AG04450 (cell line): ENCODE data around the gene CUEDC1. TPM values are rescaled to one million over a fixed set of nuclear protein-coding genes. Genes with fewer than 3 reads are reported as not detected.

Source experiments
- CTCF ChIA-PET: fragments of 300-600, 350-600 bp; formaldehyde crosslinking; extraction: SDS; loops from one replicate; lab custom pipeline; 2022; ENCODE audit warnings: antibody characterized with exemption, inconsistent platforms; lab: Charles Lee
- POLR2A ChIA-PET: fragments of 350-600 bp; formaldehyde crosslinking; extraction: SDS; loops from one replicate; lab custom pipeline; 2021; ENCODE audit warnings: antibody characterized with exemption, inconsistent platforms; lab: Yijun Ruan, JAX
- DNase-seq: peaks from one replicate; pipeline ENCODE4 v3.0.0-alpha.2; 2011; ENCODE audit warnings: low read depth, low spot score
- H3K27ac ChIP-seq: one replicate; pipeline ENCODE4 v1.5.1; 2012; ENCODE audit warnings: low read depth, low read length, control low read depth
- H3K27me3 ChIP-seq: one replicate; pipeline ENCODE4 v1.6.0; 2012; ENCODE audit warnings: low read length; ENCODE audit not compliant: control insufficient read depth, insufficient read depth
- H3K4me3 ChIP-seq: 2 replicates; pipeline ENCODE4 v1.5.1; 2011; ENCODE audit warnings: mild to moderate bottlenecking, low read depth, low read length, control low read depth
- H3K9me3 ChIP-seq: 2 replicates; pipeline ENCODE4 v1.5.1; 2012; ENCODE audit warnings: low read length; ENCODE audit not compliant: control insufficient read depth, insufficient read depth
- polyA plus RNA-seq: library from polyadenylated mRNA; depleted of rRNA; stranded (reverse); fragments of >200 nt; gene quantifications from 2 replicates; pipeline ENCODE4 v1.2.3, GENCODE V29; 2011
- TF ChIP-seq, protein P1 (sequence below): IDR thresholded peaks from 2 replicates; pipeline ENCODE4 v1.5.1; 2011; ENCODE audit warnings: low read depth, low read length, control low read depth, inconsistent platforms

The CUEDC1 gene
- polyA plus RNA-seq, 1 experiment = 21.6 TPM

- Histone ChIP-seq H3K27ac (no peak overlapping the region), H3K9me3 (no peaks in the 10 kb centered on the region), H3K4me3 (peak overlapping the region; percentile 68), H3K27me3 (no peaks in the 10 kb centered on the region)
- no peak for DNase-seq
- ChIA-PET CTCF (interaction anchor here (0.7 to 1.6 kb wide), 6 partner anchors 9 to 79 kb away, joined by 3 to 6 read pairs (median 4); no protein-coding TSS in a partner anchor), POLR2A (interaction anchor here (0.8 to 2.3 kb wide), 7 partner anchors 7 to 79 kb away, joined by 3 to 16 read pairs (median 5); partner anchors contain the start of genes SRSF1 and VEZF1)
- TF ChIP-seq, protein P1, sequence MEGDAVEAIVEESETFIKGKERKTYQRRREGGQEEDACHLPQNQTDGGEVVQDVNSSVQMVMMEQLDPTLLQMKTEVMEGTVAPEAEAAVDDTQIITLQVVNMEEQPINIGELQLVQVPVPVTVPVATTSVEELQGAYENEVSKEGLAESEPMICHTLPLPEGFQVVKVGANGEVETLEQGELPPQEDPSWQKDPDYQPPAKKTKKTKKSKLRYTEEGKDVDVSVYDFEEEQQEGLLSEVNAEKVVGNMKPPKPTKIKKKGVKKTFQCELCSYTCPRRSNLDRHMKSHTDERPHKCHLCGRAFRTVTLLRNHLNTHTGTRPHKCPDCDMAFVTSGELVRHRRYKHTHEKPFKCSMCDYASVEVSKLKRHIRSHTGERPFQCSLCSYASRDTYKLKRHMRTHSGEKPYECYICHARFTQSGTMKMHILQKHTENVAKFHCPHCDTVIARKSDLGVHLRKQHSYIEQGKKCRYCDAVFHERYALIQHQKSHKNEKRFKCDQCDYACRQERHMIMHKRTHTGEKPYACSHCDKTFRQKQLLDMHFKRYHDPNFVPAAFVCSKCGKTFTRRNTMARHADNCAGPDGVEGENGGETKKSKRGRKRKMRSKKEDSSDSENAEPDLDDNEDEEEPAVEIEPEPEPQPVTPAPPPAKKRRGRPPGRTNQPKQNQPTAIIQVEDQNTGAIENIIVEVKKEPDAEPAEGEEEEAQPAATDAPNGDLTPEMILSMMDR = no peak
Observed at GRCh38 chr17:57953705-57954396, 1.4 kb downstream of the CUEDC1 start.

DNA sequence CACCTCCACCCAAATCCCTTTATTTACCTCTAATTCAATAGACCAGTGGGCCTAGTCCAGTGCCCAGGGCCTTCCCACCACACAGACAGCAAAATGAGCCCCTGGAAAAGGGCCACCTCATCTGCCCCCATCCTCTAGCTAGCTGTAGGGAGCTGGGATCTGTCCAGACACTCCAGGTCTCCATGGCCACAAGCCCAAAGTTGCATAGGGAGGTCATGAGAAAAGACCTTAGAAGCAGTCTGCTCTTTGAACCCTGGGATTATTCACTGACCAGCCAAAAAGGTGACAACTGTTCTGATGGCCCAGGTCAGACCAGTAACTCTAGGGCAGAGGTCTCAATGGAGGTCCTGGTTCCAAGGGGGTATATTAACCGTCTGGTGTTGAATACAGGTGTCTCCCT lies 2.0 kb downstream of the CUEDC1 start:
- Histone ChIP-seq H3K9me3 (no peaks in the 10 kb centered on the region), H3K27ac (no peak overlapping the region), H3K4me3 (no peak overlapping the region), H3K27me3 (no peaks in the 10 kb centered on the region)
- TF ChIP-seq, protein P1 = no peak
- no peak for DNase-seq
- CTCF ChIA-PET = interaction anchor here (0.6 to 4.3 kb wide), 5 partner anchors 11 to 78 kb away, joined by 3 to 15 read pairs (median 5); no protein-coding TSS in a partner anchor
- POLR2A ChIA-PET = interaction anchor here (1.3 to 1.8 kb wide), 2 partner anchors 36 to 78 kb away, joined by 6 read pairs; partner anchors contain the start of gene VEZF1

GRCh38 chr17:57949649-57950048 lies 5.6 kb downstream of the CUEDC1 start:
- TF ChIP-seq, protein P1 = no peak
- Histone ChIP-seq H3K4me3 (no peak overlapping the region), H3K27ac (peak overlapping the region; percentile 4), H3K27me3 (no peaks in the 10 kb centered on the region), H3K9me3 (no peaks in the 10 kb centered on the region)
- CTCF ChIA-PET = interaction anchor here (0.6 to 4.3 kb wide), 7 partner anchors 14 to 1872 kb away, joined by 3 to 15 read pairs (median 5); no protein-coding TSS in a partner anchor
- DNase-seq = no peak
- POLR2A ChIA-PET = interaction anchor here (0.6 to 4.2 kb wide), 5 partner anchors 14 to 1394 kb away, joined by 3 to 23 read pairs (median 6); no protein-coding TSS in a partner anchor

GRCh38 chr17:57948555-57949420 lies 6.4 kb downstream of the CUEDC1 start:
- TF ChIP-seq, protein P1 = no peak
- DNase-seq = peak; percentile 60
- H3K27me3 ChIP-seq = no peaks in the 10 kb centered on the region
- H3K27ac ChIP-seq = peak overlapping the region; percentile 97
- peak overlapping the region; percentile 37 for H3K4me3 ChIP-seq
- POLR2A ChIA-PET = interaction anchor here (0.6 to 4.2 kb wide), 7 partner anchors 13 to 1395 kb away, joined by 3 to 23 read pairs (median 3); no protein-coding TSS in a partner anchor
- CTCF ChIA-PET = interaction anchor here (0.6 to 4.3 kb wide), 15 partner anchors 10 to 1873 kb away, joined by 3 to 15 read pairs (median 4); no protein-coding TSS in a partner anchor
- H3K9me3 ChIP-seq = no peaks in the 10 kb centered on the region
